HG03060 (cell line): Measurements from ENCODE around the gene MNAT1.
"Not testable (repeated sequence)": the region's sequence is repeated elsewhere in the genome, so short reads cannot be mapped to it uniquely, and the experiment has no call there.

Source experiments
- ATAC-seq: cut with Tn5 transposase; IDR thresholded peaks from one replicate; pipeline ENCODE4 v1.9.1; 2021; ENCODE audit warnings: low read depth, moderate number of reproducible peaks; ENCODE audit not compliant: unreplicated experiment

The MNAT1 gene

DNA sequence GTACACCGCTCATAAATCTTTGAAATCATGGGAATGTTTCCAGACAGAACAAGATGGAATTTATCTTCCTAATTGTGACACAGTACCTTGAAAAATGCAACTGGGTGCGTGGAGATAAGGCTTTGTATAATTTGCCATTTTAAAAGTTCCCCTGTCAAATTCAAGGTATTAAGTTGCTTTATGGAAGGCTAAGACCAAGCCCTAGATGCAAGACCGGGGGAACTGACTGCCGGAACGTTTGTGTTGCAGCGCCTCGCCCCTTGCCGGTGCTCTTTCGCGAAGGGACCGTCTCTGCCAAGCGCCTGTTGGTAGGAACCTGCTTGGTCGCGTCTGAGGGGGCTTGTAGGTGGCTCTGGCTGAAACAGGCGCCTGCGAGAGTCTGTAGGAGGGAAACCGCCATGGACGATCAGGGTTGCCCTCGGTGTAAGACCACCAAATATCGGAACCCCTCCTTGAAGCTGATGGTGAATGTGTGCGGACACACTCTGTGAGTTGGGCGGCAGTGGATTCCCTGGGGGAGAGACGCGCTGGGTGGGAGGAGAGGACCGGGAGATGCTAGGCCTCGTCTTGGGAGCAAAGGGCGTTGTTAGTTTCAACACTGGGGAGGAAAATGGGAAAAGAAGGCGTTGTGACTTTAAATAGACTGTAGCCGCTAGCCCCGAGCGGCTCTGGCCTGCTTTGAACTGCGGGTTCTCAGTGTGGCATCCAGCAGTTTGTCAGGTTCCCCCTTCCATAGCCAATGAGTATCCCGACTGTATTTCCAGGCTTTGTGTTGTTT is at the start of gene MNAT1:
MNAT1 (plus strand) TSS at position 297 of the 778 bp plus-strand sequence; CDS start at position 399, 102 bp downstream.
- ATAC-seq: peak; percentile 78

GRCh38 chr14:60686865-60687264 is 47.7 kb upstream of the MNAT1 start:
- no peak for ATAC-seq

DNA sequence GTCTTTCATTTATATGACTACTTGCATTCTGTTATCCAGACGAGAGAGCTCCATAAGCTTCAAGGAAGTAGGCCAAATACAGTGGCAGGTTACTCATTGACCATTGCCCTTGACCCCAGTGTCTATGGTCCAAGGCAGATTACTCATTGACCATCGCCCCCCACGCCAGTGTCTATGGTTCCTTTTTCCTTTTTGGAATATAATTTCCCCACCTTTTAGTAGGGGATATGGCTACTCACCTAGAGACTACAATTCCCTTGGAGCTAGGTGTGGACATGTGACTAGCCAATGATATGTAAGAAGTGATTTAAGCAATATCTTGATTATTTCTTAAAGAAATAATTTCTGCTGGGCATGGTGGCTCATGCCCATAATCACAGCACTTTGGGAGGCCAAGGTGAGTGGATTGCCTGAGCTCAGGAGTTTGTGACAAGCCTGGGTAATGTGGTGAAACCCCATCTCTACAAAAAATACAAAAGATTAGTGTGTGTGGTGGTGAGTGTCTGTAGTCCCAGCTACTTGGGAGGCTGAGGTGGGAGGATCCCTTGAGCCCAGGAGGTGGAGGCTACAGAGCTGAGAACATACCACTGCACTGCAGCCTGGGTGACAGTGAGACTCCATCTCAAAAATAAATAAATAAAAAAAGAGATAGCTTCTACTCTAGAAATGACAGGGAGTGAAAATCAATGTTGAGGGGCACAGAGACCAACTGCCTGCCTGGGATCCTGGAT is 43.0 kb upstream of the MNAT1 start:
- no peak for ATAC-seq

DNA sequence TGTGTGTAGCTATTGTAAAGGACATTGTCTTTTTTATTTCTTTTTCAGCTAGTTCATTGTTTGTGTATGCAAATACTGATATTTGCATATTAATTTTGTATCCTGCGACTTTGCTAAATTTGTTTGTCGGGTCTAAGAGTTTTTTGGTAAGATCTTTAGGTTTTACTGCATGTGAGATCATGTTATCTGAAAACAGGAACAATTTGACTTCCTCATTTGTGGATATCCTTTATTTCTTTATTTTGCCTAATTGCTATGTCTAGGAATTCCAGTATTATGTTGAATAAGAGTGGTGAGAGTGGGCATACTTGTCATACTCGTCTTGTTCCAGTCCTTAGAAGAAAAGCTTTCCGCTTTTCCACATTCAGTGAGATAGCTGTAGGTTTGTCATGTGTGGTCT is 39.2 kb upstream of the MNAT1 start:
- ATAC-seq: no peak

DNA sequence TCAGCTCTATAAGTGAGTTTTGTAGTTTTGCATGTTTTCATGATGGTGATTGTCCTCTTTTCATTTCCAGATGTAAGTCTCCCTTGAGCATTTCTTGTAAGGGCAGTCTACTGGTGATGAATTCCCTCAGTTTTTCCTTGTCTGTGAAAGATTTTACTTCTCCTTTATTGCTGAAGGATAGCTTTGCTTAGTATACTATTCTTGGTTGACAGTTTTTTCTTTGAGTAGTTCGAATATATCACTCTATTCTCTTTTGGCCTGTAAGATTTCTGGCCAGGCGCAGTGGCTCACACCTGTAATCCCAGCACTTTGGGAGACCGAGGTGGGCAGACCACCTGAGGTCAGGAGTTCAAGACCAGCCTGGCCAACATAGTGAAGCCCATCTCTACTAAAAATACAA is 34.0 kb upstream of the MNAT1 start:
- no peak for ATAC-seq

DNA sequence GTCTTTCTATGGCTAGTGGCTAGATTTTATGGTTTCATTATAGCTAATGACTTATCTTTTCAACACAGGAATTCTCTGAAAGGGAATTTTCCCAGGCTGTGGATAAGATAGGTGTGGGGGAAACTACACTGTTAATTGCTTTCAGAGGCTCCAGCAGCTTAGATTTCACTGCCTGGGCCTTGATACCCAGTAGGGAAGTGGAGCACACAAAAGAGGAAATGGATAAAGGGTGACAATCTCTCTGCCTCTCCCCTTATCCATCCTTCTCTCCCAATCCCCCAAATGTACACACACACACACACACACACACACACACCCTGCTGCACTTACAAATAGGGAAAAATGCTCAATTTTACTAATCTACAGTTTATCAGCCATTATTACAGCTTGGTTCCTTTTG is 29.5 kb upstream of the MNAT1 start:
- no peak for ATAC-seq

GRCh38 chr14:60707858-60708257 is 26.7 kb upstream of the MNAT1 start:
- no peak for ATAC-seq

DNA sequence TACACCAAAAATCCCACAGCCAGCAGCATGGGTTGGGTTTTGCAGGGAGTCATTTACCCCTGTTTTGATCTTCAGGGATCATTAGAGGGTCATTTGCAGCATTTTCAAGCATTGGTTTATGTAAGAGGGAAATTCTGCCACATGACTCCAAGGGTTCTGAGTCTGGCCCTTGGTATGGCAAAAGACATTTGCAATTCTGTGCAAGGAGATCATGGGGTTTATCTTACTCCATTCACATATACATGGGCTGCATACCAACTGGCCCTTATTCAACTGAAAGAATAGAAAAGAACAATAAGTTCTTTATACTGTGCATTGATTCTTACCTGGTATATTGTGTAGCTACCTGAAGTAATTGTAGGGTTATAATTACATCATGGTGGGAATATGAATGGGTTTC is 24.1 kb upstream of the MNAT1 start:
- no peak for ATAC-seq

DNA sequence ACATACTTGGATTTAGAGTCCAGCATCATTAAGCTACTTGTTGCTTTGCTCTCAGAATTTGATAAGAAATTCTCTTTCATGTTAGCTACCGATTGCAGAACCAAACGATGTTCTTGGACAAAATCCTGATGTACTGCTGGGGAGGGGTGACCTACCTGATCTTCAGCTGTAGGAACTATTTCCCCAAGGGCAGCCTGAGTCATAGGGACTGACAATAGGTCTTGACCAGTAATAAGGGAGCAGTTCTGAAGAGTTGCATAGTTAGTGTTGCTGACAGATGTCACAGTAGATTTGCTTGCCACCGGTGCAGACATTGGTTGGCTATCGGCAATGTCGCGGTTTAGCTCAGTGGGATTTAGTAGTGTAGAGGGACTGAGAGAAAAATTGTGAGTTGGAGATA is 21.0 kb upstream of the MNAT1 start:
- ATAC-seq: no peak

DNA sequence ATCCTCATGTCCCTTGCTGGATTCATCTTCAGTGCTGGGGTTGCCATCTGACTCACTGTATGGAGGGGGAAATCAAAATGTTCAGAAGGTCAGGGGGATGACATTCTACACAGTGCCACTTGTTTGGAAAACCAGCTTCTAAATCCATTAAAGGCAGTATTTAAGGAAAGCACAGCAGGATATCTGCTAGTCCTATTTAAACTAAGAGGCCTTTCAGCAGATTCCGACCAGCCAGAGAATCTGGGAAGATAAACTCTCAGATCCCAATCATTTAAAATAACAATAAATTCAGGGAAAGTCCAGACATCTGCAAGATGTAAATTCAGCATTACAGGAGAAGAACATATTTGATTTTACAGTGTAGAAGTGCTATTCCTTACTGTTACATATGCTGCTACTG is 14.2 kb upstream of the MNAT1 start:
- no peak for ATAC-seq

DNA sequence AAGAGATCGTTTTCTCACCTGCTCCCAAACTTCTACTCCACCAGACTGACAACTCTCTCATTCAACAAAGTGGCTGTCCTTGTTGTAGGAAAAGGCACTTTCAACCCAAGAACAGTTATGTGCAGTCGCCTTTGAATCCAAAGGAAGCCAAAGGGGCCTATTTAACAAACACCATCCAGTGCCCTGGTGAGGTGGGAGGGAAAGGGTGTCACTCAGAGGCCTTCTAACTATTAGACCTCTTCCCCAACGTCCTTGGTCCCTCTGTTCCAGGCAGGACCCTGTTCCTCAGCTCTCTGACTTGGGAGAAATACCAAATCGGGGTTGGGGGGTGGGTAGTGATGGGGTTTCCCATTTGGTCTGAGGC is 13.6 kb upstream of the MNAT1 start:
- ATAC-seq: no peak

DNA sequence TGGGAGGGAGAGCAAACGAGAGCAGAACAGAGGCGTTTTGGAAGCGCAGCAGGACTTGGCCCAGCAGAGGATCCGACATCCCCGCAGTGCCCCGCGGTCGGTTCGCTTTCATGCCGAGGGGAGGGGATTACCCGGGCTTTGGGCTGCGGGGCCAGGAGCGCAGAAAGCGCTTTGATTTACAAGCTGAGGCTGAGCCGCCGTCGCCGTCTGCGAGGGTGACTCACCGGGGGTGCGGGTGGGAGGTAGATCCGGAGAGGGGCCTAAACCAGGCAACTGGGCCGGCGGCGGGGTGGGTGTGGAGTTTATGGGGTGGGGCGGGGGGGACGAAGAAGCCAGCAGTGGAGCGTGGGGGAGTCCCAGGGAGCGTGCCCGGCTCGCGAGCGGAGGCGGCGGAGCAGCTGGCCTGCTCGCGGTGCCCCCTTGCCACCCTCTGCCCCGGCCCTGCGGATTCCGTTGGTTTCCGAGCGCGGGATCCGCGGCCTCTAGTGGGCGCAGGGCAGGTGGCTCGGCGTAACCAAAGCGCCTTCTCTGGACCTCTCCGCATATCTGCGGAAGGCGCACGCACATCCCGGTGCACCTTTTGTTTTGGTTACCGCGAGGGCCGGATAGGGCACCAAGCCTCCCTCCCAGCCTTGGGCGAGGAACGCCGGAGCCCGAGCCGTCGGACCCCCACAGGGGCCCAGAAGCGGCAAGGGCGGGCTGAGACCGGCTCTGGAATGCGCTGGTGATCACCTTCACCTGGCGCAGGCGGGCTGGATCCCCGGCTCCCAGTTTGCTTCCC is 13.0 kb upstream of the MNAT1 start:
- no peak for ATAC-seq

GRCh38 chr14:60722107-60722356 is 12.5 kb upstream of the MNAT1 start:
- ATAC-seq: no peak

- ATAC-seq: no peak
Observed at GRCh38 chr14:60722357-60723115, 12.0 kb upstream of the MNAT1 start.

- ATAC-seq: no peak
Observed at GRCh38 chr14:60723116-60723906, 11.2 kb upstream of the MNAT1 start.

DNA sequence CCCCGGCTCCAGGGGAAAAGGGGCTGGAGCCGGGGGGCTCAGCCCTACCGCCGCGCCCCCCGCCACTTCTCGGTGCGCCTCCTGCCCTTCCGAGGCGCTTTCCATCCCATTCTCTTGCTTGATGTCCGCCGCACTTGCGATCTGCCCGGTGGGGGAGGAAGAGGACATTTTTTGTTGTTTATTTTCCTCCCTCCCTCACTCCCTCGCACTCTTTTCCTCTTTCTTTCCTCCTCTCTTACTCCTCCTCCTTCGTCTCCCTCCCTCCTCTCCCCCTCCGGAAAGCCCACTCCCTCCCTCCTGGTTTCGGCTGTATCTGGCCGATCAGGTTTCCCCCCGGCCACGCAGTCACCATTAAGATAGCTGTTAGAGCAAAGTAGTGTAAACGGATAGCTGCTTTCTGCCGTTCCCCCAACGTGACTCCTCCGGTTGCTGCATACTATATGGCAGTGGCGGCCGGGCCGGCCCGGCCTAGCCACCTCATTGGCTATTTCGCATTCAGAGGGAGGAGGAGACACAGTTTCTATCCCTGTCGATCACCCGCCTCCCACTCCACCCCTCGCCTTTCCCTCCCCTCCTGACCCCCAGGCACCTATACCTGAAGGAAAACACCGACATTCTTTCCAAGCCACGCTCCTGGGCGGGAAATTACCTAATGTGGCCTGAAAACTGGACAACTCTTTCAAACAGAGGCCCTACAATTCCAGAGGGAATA is 10.5 kb upstream of the MNAT1 start, which contains the start of gene SIX4:
SIX4 (minus strand) TSS at position 445 of the 712 bp plus-strand sequence; CDS start at position 168, 277 bp downstream.
- ATAC-seq: no peak

DNA sequence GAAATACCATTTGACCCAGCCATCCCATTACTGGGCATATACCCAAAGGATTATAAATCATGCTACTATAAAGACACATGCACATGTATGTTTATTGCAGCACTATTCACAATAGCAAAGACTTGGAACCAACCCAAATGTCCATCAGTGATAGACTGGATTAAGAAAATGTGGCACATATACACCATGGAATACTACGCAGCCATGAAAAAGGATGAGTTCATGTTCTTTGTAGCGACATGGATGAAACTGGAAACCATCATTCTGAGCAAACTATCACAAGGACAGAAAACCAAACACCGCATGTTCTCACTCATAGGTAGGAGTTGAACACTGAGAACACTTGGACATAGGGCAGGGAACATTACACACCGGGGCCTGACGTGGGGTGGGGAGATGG is 3.3 kb upstream of the MNAT1 start:
- ATAC-seq: not testable (repeated sequence)

GRCh38 chr14:60732840-60733483 is 1.6 kb upstream of the MNAT1 start:
- ATAC-seq: no peak

DNA sequence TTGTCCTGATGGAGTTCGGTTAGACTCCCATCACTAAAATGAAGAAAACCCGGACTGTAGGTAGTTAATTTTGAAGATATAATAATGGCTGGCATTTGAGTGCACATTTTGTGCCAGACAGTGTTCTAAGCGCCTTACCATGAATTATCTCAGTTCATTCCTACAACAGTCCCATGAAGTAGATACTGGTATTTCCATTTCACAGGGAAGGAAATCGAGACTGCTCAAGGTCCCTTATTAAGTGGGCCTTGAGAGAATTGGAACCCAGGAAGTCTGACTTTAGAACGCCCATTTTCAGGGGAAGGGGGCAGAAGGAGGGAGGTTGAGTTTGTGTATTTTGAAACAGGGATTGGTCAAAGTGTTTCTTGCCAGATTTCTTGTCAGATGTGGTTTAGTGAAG is 855 bp downstream of the MNAT1 start:
- ATAC-seq: no peak
